Measurements from ENCODE around the gene SEL1L3. TPM values are rescaled to one million over a fixed set of nuclear protein-coding genes. Genes with fewer than 3 reads are reported as not detected.

SEL1L3 gene
- polyA plus RNA-seq, 1 of the 3 experiments (the other 2 are of a cell fraction) = 2.2 TPM

DNA sequence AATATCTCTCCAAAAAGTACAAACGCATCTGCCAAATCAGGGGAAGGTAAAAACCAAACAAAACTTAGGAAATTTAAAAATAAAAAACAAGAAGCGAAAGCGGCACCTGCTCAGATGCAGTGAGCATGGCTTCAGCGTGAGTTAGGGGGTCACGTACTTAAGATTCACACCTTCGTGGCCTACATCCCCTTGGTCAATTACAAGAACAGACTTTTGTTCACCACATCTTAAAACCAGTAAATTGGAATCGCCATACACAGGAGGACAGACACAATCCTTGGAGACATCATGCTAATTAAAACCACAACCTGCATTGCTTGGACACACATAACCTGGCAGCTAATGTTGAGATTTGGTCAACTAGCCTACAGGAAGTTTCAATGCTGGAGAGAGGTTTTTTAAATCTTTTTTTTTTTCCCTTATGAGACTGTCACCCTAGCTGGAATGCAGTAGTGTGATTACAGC, 12.5 kb upstream of the SEL1L3 start:
- no peak overlapping the region for H3K4me2 ChIP-seq
- no peak overlapping the region for H3K4me3 ChIP-seq (ENCODE audit: low read depth in 2 of 2, low read length in 1 of 2)
- H3K79me2 ChIP-seq (ENCODE audit: insufficient read depth) = no peaks in the 10 kb centered on the region
- H3K9ac ChIP-seq = no peak overlapping the region
- no peaks in the 10 kb centered on the region for H3K9me2 ChIP-seq
- DNase-seq = no peak
- H3K36me3 ChIP-seq (replicated peaks in 1 of 2; ENCODE audit: control insufficient read depth in 1 of 2, insufficient read depth in 2 of 2, low read length in 1 of 2) = no peaks in the 10 kb centered on the region
- WGBS (ENCODE audit: low lambda C conversion rate) = 76% methylated on average over 7 of the region's 7 CpGs
- H4K20me1 ChIP-seq (ENCODE audit: insufficient read depth) = no peaks in the 10 kb centered on the region
- no peaks in the 10 kb centered on the region for H3F3A ChIP-seq (replicated peaks; ENCODE audit: insufficient read depth)
- CTCF ChIA-PET = interaction anchor here (0.7 kb wide), 1 partner anchor 16 kb away, joined by 3 read pairs; no protein-coding TSS in a partner anchor
- no peaks in the 10 kb centered on the region for H3K27me3 ChIP-seq (ENCODE audit: insufficient read depth)
- no peaks in the 10 kb centered on the region for H3K9me3 ChIP-seq
- POLR2A ChIA-PET = no interaction called here
- H3K27ac ChIP-seq (ENCODE audit: low read depth in 2 of 2, low read length in 1 of 2) = no peak overlapping the region
- no peak overlapping the region for H2AFZ ChIP-seq (ENCODE audit: low read depth)
- no peak for TF ChIP-seq CHD2 (IDR thresholded peaks at IDR 0.05; ENCODE audit: low read length, partially characterized antibody)
- TF ChIP-seq, protein P1, sequence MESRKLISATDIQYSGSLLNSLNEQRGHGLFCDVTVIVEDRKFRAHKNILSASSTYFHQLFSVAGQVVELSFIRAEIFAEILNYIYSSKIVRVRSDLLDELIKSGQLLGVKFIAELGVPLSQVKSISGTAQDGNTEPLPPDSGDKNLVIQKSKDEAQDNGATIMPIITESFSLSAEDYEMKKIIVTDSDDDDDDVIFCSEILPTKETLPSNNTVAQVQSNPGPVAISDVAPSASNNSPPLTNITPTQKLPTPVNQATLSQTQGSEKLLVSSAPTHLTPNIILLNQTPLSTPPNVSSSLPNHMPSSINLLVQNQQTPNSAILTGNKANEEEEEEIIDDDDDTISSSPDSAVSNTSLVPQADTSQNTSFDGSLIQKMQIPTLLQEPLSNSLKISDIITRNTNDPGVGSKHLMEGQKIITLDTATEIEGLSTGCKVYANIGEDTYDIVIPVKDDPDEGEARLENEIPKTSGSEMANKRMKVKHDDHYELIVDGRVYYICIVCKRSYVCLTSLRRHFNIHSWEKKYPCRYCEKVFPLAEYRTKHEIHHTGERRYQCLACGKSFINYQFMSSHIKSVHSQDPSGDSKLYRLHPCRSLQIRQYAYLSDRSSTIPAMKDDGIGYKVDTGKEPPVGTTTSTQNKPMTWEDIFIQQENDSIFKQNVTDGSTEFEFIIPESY (IDR thresholded peaks at IDR 0.05; ENCODE audit: borderline replicate concordance, low read depth) = no peak
- no peak for TF ChIP-seq SIN3A (IDR thresholded peaks at IDR 0.05; ENCODE audit: borderline replicate concordance, low read depth, low read length)
- no peak for TF ChIP-seq NFIC (IDR thresholded peaks at IDR 0.05; ENCODE audit: borderline replicate concordance)
- no peak for TF ChIP-seq RFX5 (IDR thresholded peaks at IDR 0.05; ENCODE audit: low read length)
- TF ChIP-seq YY1 (IDR thresholded peaks at IDR 0.05; ENCODE audit: low read depth) = no peak
- TF ChIP-seq, protein P2, sequence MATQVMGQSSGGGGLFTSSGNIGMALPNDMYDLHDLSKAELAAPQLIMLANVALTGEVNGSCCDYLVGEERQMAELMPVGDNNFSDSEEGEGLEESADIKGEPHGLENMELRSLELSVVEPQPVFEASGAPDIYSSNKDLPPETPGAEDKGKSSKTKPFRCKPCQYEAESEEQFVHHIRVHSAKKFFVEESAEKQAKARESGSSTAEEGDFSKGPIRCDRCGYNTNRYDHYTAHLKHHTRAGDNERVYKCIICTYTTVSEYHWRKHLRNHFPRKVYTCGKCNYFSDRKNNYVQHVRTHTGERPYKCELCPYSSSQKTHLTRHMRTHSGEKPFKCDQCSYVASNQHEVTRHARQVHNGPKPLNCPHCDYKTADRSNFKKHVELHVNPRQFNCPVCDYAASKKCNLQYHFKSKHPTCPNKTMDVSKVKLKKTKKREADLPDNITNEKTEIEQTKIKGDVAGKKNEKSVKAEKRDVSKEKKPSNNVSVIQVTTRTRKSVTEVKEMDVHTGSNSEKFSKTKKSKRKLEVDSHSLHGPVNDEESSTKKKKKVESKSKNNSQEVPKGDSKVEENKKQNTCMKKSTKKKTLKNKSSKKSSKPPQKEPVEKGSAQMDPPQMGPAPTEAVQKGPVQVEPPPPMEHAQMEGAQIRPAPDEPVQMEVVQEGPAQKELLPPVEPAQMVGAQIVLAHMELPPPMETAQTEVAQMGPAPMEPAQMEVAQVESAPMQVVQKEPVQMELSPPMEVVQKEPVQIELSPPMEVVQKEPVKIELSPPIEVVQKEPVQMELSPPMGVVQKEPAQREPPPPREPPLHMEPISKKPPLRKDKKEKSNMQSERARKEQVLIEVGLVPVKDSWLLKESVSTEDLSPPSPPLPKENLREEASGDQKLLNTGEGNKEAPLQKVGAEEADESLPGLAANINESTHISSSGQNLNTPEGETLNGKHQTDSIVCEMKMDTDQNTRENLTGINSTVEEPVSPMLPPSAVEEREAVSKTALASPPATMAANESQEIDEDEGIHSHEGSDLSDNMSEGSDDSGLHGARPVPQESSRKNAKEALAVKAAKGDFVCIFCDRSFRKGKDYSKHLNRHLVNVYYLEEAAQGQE (IDR thresholded peaks at IDR 0.05; ENCODE audit: low read depth, low read length) = no peak
- TF ChIP-seq, protein P3, sequence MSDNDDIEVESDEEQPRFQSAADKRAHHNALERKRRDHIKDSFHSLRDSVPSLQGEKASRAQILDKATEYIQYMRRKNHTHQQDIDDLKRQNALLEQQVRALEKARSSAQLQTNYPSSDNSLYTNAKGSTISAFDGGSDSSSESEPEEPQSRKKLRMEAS (IDR thresholded peaks at IDR 0.05; ENCODE audit: low read depth) = no peak
- H3K4me1 ChIP-seq (ENCODE audit: control insufficient read depth in 1 of 2, insufficient read depth in 2 of 2, low read depth in 1 of 2, low read length in 1 of 2) = no peaks in the 10 kb centered on the region; a peak in 1 of 4 replicates

GRCh38 chr4:25874655-25875054, 11.9 kb upstream of the SEL1L3 start:
- Histone ChIP-seq H3K9me2 (no peaks in the 10 kb centered on the region), H3K79me2 (ENCODE audit: insufficient read depth) (no peaks in the 10 kb centered on the region), H3K9ac (no peak overlapping the region), H3K27ac (ENCODE audit: low read depth in 2 of 2, low read length in 1 of 2) (no peak overlapping the region), H3K4me1 (ENCODE audit: control insufficient read depth in 1 of 2, insufficient read depth in 2 of 2, low read depth in 1 of 2, low read length in 1 of 2) (no peaks in the 10 kb centered on the region; a peak in 1 of 4 replicates), H3K27me3 (ENCODE audit: insufficient read depth) (no peaks in the 10 kb centered on the region), H3K4me2 (no peak overlapping the region), H3K36me3 (replicated peaks in 1 of 2; ENCODE audit: control insufficient read depth in 1 of 2, insufficient read depth in 2 of 2, low read length in 1 of 2) (no peaks in the 10 kb centered on the region), H4K20me1 (ENCODE audit: insufficient read depth) (no peaks in the 10 kb centered on the region), H3K4me3 (ENCODE audit: low read depth in 2 of 2, low read length in 1 of 2) (no peak overlapping the region), H3F3A (replicated peaks; ENCODE audit: insufficient read depth) (no peaks in the 10 kb centered on the region), H2AFZ (ENCODE audit: low read depth) (no peak overlapping the region), H3K9me3 (no peaks in the 10 kb centered on the region)
- ChIA-PET POLR2A (no interaction called here), CTCF (no interaction called here)
- TF ChIP-seq GATA2 (CRISPR knock-in tag; IDR thresholded peaks at IDR 0.05) (no peak), ELF1 (IDR thresholded peaks at IDR 0.05) (no peak), EP300 (IDR thresholded peaks at IDR 0.05; ENCODE audit: borderline replicate concordance in 1 of 2, low read depth in 1 of 2, low read length in 1 of 2) (no peak), FOXM1 (IDR thresholded peaks at IDR 0.05; ENCODE audit: low read depth) (no peak)
- TF ChIP-seq, protein P4, sequence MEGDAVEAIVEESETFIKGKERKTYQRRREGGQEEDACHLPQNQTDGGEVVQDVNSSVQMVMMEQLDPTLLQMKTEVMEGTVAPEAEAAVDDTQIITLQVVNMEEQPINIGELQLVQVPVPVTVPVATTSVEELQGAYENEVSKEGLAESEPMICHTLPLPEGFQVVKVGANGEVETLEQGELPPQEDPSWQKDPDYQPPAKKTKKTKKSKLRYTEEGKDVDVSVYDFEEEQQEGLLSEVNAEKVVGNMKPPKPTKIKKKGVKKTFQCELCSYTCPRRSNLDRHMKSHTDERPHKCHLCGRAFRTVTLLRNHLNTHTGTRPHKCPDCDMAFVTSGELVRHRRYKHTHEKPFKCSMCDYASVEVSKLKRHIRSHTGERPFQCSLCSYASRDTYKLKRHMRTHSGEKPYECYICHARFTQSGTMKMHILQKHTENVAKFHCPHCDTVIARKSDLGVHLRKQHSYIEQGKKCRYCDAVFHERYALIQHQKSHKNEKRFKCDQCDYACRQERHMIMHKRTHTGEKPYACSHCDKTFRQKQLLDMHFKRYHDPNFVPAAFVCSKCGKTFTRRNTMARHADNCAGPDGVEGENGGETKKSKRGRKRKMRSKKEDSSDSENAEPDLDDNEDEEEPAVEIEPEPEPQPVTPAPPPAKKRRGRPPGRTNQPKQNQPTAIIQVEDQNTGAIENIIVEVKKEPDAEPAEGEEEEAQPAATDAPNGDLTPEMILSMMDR (IDR thresholded peaks at IDR 0.05) = no peak
- WGBS (ENCODE audit: low lambda C conversion rate) = 61% methylated on average over 3 of the region's 3 CpGs
- DNase-seq = no peak
